Measurements from ENCODE around the gene NEK1. TPM values are rescaled to one million over a fixed set of nuclear protein-coding genes. Genes with fewer than 3 reads are reported as not detected.

The NEK1 gene
- total RNA-seq, 2 experiments from 2014 or later, result 7.4 to 26.2 TPM

- intact Hi-C loops (cut with micrococcal nuclease; ENCODE audit: unreplicated experiment), result no loop called here
- peaks cover 93% of the 10 kb centered on the region for H3K79me2 ChIP-seq (ENCODE audit: insufficient read depth, low read depth, low read length)
Observed at GRCh38 chr4:169658975-169659715, 46.8 kb upstream of the NEK1 start.

GRCh38 chr4:169658196-169658595 is 45.8 kb upstream of the NEK1 start:
- intact Hi-C loops (cut with micrococcal nuclease; ENCODE audit: unreplicated experiment), result no loop called here
- peaks cover 24% of the 10 kb centered on the region for H3K4me1 ChIP-seq (ENCODE audit: insufficient read depth, low read length, poor library complexity, severe bottlenecking)
- H3K27ac ChIP-seq (ENCODE audit: low read depth, low read length, poor library complexity, severe bottlenecking), result no peak overlapping the region
- H4K20me1 ChIP-seq (ENCODE audit: insufficient read depth, low read length), result no peaks in the 10 kb centered on the region
- DNase-seq (ENCODE audit: low spot score), result no peak
- BruUV-seq (replicated peaks), result no TSS peak
- ChIA-PET POLR2A (interaction anchor here (1.2 to 3.9 kb wide), 7 partner anchors 8 to 37 kb away, joined by 3 to 18 read pairs (median 5); no protein-coding TSS in a partner anchor), CTCF (ENCODE audit: unreplicated experiment) (no interaction called here)
- peak overlapping the region; percentile 73; the same call in 1 of the 2 replicates for H3K4me2 ChIP-seq (ENCODE audit: low read length)
- no peak overlapping the region for H2AFZ ChIP-seq (ENCODE audit: low read length)
- no peaks in the 10 kb centered on the region for H3K9me3 ChIP-seq (ENCODE audit: low read length)
- peaks cover 89% of the 10 kb centered on the region for H3K79me2 ChIP-seq (ENCODE audit: insufficient read depth, low read depth, low read length)
- TF ChIP-seq EZH2phosphoT487 (IDR thresholded peaks at IDR 0.05; ENCODE audit: borderline replicate concordance, low read depth, low read length) (no peak), CTCF (conservative IDR thresholded peaks at IDR 0.05; ENCODE audit: low read length) (no peak)
- H3K4me3 ChIP-seq (ENCODE audit: low read depth, low read length, poor library complexity, severe bottlenecking), result no peak overlapping the region
- peaks cover 14% of the 10 kb centered on the region for H3K36me3 ChIP-seq (ENCODE audit: insufficient read depth, low read length)
- no peaks in the 10 kb centered on the region for H3K9me2 ChIP-seq (ENCODE audit: insufficient read depth, low read length)

More at GRCh38 chr4:169658975-169659715, 46.8 kb upstream of the NEK1 start:
- Histone ChIP-seq H3K4me2 (ENCODE audit: low read length) (peak overlapping the region; percentile 73), H4K20me1 (ENCODE audit: insufficient read depth, low read length) (no peaks in the 10 kb centered on the region), H3K36me3 (ENCODE audit: insufficient read depth, low read length) (peaks cover 13% of the 10 kb centered on the region; the same call in 1 of the 2 replicates), H3K9me2 (ENCODE audit: insufficient read depth, low read length) (no peaks in the 10 kb centered on the region), H3K4me3 (ENCODE audit: low read depth, low read length, poor library complexity, severe bottlenecking) (peak overlapping the region; percentile 67), H3K4me1 (ENCODE audit: insufficient read depth, low read length, poor library complexity, severe bottlenecking) (peaks cover 24% of the 10 kb centered on the region), H2AFZ (ENCODE audit: low read length) (no peak overlapping the region), H3K9me3 (ENCODE audit: low read length) (no peaks in the 10 kb centered on the region), H3K27ac (ENCODE audit: low read depth, low read length, poor library complexity, severe bottlenecking) (peak overlapping the region; percentile 75)
- ChIA-PET POLR2A (interaction anchor here (0.9 to 3.9 kb wide), 12 partner anchors 9 to 93 kb away, joined by 3 to 18 read pairs (median 3); no protein-coding TSS in a partner anchor), CTCF (ENCODE audit: unreplicated experiment) (no interaction called here)
- no TSS peak for BruUV-seq (replicated peaks)
- TF ChIP-seq CTCF (conservative IDR thresholded peaks at IDR 0.05; ENCODE audit: low read length), result no peak
- no peak for TF ChIP-seq EZH2phosphoT487 (IDR thresholded peaks at IDR 0.05; ENCODE audit: borderline replicate concordance, low read depth, low read length)
- DNase-seq (ENCODE audit: low spot score), result no peak
